NB4 (cell line): Measurements from ENCODE around the gene CCR7.

ENCODE experiments used
- DNase-seq: peaks from one replicate; pipeline ENCODE4 v3.0.0; 2010; ENCODE audit warnings: low read depth
- H3K4me3 ChIP-seq: one replicate; pipeline ENCODE4 v1.5.1; 2011; ENCODE audit warnings: mild to moderate bottlenecking, low read depth, low read length, moderate library complexity
- CTCF ChIP-seq: IDR thresholded peaks from one replicate; pipeline ENCODE4 v1.5.1; 2012; ENCODE audit warnings: low read depth, low read length
- MYC ChIP-seq: IDR thresholded peaks from 2 replicates; pipeline ENCODE4 v1.6.1; 2011; ENCODE audit warnings: low read depth, low read length
- POLR2A ChIP-seq: IDR thresholded peaks from 2 replicates; pipeline ENCODE4 v1.6.1; 2011; ENCODE audit warnings: mild to moderate bottlenecking; ENCODE audit not compliant: insufficient read length; ENCODE audit errors: extremely low read depth
- TF ChIP-seq, protein P1 (sequence below): IDR thresholded peaks from 2 replicates; pipeline ENCODE4 v1.6.1; 2011; ENCODE audit warnings: low read depth, low read length

Gene CCR7

DNA sequence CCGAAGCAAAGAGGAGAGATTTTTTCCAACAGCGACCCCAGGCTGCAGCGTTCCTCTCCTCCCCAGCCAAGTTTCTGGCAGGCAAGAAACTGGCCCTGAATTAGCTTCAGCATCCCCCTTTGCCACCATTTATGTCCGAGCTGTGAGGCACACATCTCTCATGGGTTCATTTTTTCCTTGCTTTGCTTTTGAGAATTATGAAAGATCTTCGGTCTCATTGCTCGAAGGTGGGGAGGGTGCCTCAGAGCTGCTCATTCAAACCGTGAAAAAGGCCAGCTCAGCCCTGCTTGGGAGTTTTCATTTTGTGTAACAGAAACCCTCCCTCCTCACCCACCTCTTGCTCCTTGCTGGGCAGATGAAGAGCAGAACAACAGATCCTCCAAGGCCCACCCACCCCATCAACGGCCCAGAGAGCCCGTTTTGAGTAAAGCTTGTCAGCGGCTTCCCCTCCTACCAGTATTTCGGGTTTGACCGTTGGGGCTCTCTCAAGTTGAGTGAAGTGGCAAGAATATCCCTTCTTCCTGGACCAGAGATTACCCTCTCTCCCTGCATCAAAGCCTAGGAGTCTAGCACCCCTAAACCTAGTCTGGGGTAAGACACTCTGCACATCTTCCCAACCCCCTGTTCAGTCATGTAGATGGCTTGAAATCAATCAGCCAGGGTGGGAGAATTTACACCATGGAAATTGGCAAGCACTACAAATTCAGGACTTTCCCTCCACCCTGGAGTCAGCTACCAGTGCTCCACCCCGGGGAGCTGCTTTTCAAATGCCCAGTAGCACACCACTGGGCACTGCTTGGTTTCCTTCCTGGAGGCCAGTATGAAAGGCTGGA lies 1.8 kb downstream of the CCR7 start:
- H3K4me3 ChIP-seq, result no peak overlapping the region
- TF ChIP-seq MYC (no peak), CTCF (no peak), POLR2A (no peak)
- TF ChIP-seq, protein P1, sequence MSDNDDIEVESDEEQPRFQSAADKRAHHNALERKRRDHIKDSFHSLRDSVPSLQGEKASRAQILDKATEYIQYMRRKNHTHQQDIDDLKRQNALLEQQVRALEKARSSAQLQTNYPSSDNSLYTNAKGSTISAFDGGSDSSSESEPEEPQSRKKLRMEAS, result no peak
- DNase-seq, result no peak

DNA sequence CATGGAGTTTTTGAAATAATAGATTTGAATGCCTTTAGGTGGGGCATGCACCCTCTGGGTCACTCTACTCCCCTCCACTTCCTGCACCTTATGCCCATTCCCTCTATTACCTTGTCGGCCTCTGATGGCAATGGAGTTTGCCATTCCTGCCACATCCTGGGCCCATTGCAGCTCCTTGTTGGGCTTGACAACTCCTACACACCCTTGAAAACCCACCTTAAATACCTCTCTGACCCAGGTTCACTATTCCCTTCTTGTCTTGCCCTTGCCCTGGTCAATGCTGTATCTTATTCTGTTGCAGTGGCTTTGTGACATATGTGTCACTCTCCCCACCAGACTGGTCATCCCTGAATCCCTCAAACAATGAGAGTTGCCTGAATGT lies 2.4 kb downstream of the CCR7 start:
- no peak for DNase-seq
- H3K4me3 ChIP-seq, result no peak overlapping the region
- TF ChIP-seq POLR2A (no peak), CTCF (no peak), MYC (no peak)
- TF ChIP-seq, protein P1, result no peak

- TF ChIP-seq POLR2A (no peak), MYC (no peak), CTCF (no peak)
- TF ChIP-seq, protein P1, result no peak
- no peak for DNase-seq
Observed at GRCh38 chr17:40561871-40562611, 3.2 kb downstream of the CCR7 start.

DNA sequence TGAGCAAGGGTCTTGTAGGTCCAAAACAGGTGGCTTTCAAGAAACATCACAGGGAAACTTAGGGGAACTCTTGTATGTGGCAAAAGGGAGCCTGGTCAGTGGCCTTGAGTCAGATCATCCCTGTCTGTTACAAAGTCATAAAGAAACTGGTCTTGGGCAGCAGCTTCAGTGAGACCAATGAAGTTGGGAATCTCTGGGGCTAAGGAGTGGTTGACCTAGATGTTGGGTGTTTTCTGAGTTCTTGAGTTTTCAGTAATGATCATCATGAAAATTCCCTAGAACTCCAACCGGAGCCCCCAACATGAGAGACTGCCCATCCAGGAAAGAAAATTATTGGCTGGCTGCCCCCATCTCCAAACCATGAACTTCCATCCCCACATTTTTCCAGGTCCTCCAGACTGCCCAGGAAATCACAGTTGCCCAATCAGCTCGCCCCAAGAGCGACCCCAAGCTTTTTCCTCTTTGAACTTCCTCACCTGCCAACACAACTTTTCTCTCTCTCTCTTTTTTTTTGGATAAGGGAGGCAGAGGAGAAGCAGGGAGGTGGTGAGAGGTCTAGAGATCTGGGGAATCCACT lies 3.9 kb downstream of the CCR7 start:
- H3K4me3 ChIP-seq, result peak overlapping the region; percentile 63
- TF ChIP-seq, protein P1, result no peak
- TF ChIP-seq MYC (no peak), CTCF (no peak), POLR2A (no peak)
- no peak for DNase-seq

More at GRCh38 chr17:40561871-40562611, 3.2 kb downstream of the CCR7 start:
- H3K4me3 ChIP-seq, result no peak overlapping the region

DNA sequence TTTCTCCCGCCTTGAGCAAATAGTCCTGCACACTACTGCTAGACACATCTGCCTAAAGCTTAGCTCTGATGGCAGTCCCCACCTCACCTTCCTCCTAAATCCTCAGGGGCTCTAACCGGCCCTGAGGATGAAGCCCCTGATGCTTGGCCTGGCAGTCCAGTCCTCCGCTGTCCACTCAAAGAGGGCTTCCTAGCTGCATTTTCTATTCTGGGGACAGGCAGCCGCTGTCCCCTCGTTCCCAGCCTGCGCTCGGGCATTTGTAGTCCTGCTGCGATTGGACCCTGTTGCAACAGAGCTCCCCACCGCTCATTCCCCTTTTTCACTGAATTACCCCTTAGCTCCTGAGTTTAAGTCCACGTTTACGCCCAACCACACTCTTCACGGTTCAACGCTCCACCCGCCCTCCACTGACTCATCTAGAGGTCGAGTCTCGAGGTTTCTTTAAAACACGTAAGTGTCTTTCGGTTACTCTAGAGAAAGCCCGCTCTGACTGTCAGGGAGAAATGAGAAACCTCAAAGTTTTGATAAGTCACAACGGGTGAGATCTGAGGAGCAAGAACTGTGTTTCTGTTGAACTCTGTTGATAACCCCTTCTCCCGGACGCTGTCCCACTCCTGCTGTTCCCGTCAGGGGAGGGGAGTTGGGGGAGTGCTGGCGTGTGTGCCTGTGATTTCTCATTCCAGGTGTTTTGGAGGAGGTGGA lies 4.5 kb downstream of the CCR7 start:
- peak; percentile 88 for DNase-seq
- TF ChIP-seq, protein P1, result no peak
- peak overlapping the region; percentile 63 for H3K4me3 ChIP-seq
